ENCODE results near the gene SNAP91. TPM values are rescaled to one million over a fixed set of nuclear protein-coding genes. Genes with fewer than 3 reads are reported as not detected.

The SNAP91 gene
- total RNA-seq, 1 donor from 2014 or later = 0.40 TPM

GRCh38 chr6:83505356-83505755 lies 203.5 kb downstream of the SNAP91 start:
- Mint-ChIP-seq H3K4me1 (peaks cover 15% of the 10 kb centered on the region), H3K36me3 (no peaks in the 10 kb centered on the region), H3K27ac (peak overlapping the region; percentile 39), H3K9me3 (peaks cover 4% of the 10 kb centered on the region), H3K4me3 (no peak overlapping the region), H3K27me3 (ENCODE audit: low read depth) (no peaks in the 10 kb centered on the region)
- TF ChIP-seq, protein P1, sequence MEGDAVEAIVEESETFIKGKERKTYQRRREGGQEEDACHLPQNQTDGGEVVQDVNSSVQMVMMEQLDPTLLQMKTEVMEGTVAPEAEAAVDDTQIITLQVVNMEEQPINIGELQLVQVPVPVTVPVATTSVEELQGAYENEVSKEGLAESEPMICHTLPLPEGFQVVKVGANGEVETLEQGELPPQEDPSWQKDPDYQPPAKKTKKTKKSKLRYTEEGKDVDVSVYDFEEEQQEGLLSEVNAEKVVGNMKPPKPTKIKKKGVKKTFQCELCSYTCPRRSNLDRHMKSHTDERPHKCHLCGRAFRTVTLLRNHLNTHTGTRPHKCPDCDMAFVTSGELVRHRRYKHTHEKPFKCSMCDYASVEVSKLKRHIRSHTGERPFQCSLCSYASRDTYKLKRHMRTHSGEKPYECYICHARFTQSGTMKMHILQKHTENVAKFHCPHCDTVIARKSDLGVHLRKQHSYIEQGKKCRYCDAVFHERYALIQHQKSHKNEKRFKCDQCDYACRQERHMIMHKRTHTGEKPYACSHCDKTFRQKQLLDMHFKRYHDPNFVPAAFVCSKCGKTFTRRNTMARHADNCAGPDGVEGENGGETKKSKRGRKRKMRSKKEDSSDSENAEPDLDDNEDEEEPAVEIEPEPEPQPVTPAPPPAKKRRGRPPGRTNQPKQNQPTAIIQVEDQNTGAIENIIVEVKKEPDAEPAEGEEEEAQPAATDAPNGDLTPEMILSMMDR (IDR thresholded peaks at IDR 0.05; ENCODE audit: unreplicated experiment) = no peak
- DNase-seq (ENCODE audit: low spot score in 2 of 2, unreplicated experiment in 2 of 2) = no peak

Other genes with a start within 250 kb of the SNAP91 start
- gene PRSS35, start 196.6 kb downstream of the SNAP91 start, total RNA-seq = 41.4 to 42.2 TPM (median 42.2 TPM) in 3 replicates
- gene RIPPLY2, start 144.3 kb upstream of the SNAP91 start, total RNA-seq = not detected in 3 replicates
- gene CYB5R4, start 150.6 kb upstream of the SNAP91 start, total RNA-seq = 8.4 to 8.7 TPM (median 8.6 TPM) in 3 replicates